GM12878 (cell line): ENCODE results near the gene LPAR3. TPM values are rescaled to one million over a fixed set of nuclear protein-coding genes. Genes with fewer than 3 reads are reported as not detected.

Experiments used
- ATAC-seq: fragments of 200-7000 bp; cut with Tn5 transposase; 3 replicates; pipeline ENCODE4 v1.9.1; 2020; ENCODE audit warnings: mild to moderate bottlenecking, moderate library complexity
- BruUV-seq: library from RNA; stranded (reverse); fragments of 400-500 nt; replicated peaks from 2 replicates; lab custom pipeline; 2021; lab: Mats Ljungman, UMichigan
- CTCF ChIA-PET: fragments of 300-600 bp; sonication (Branson Sonifier 250); formaldehyde crosslinking; extraction: SDS; loops from one replicate; lab custom pipeline; 2021; ENCODE audit warnings: inconsistent platforms; lab: Yijun Ruan, JAX
- POLR2A ChIA-PET: fragments of 350-600 bp; formaldehyde crosslinking; extraction: SDS; loops from one replicate; lab custom pipeline; 2021; ENCODE audit warnings: inconsistent platforms; lab: Charles Lee
- RAD21 ChIA-PET: fragments of 300-600 bp; sonication (Branson Sonifier 250); formaldehyde crosslinking; loops from one replicate; lab custom pipeline; 2023; ENCODE audit warnings: antibody characterized with exemption; ENCODE audit not compliant: unreplicated experiment; lab: Charles Lee
- SMC1A ChIA-PET: fragments of 300-600 bp; sonication (Branson Sonifier 250); formaldehyde crosslinking; loops from one replicate; lab custom pipeline; 2023; ENCODE audit not compliant: unreplicated experiment, uncharacterized antibody; lab: Charles Lee
- DNase-seq: peaks from one replicate; pipeline ENCODE4 v3.0.0-alpha.2; 2011; ENCODE audit warnings: low read depth, low spot score
- FAIRE-seq: peaks from 3 replicates; lab custom pipeline; 2011; peaks lifted over from hg19 to GRCh38; lab: Jason Lieb, UNC
- H2AFZ ChIP-seq: 2 replicates; pipeline ENCODE4 v1.6.0; 2011; ENCODE audit warnings: low read depth, low read length, control low read depth; ENCODE audit not compliant: control insufficient read depth
- H3K27ac ChIP-seq: 2 replicates; pipeline ENCODE4 v1.5.1; 2011; ENCODE audit warnings: control low read depth; ENCODE audit not compliant: control insufficient read depth, insufficient read depth
- H3K27me3 ChIP-seq, 2 experiments: replicated peaks in 1 of 2; 2 replicates each; pipeline versions ENCODE4 v1.6.0 to v1.6.1; 2011; ENCODE audit warnings: low read length in 1 of 2; ENCODE audit not compliant: control insufficient read depth in 2 of 2, insufficient read depth in 2 of 2
- H3K36me3 ChIP-seq, 2 experiments: 2 replicates each; pipeline ENCODE4 v1.5.1; 2011; ENCODE audit warnings: low read length in 1 of 2; ENCODE audit not compliant: control insufficient read depth in 2 of 2, insufficient read depth in 2 of 2
- H3K4me1 ChIP-seq: 2 replicates; pipeline ENCODE4 v1.6.1; 2011; ENCODE audit warnings: mild to moderate bottlenecking, low read length, moderate library complexity, mixed read lengths; ENCODE audit not compliant: control insufficient read depth, insufficient read depth
- H3K4me2 ChIP-seq: 2 replicates; pipeline ENCODE4 v1.6.0; 2011; ENCODE audit warnings: control low read depth; ENCODE audit not compliant: control insufficient read depth, insufficient read depth
- H3K4me3 ChIP-seq: fragments of 200-600 bp; sonication (generic); 2 replicates; pipeline ENCODE4 v1.5.1; 2016
- H3K79me2 ChIP-seq: 2 replicates; pipeline ENCODE4 v1.6.0; 2011; ENCODE audit warnings: low read length; ENCODE audit not compliant: control insufficient read depth, insufficient read depth
- H3K9ac ChIP-seq: 2 replicates; pipeline ENCODE4 v1.8.0; 2011; ENCODE audit warnings: low read length, control low read depth, mixed read lengths; ENCODE audit not compliant: control insufficient read depth, insufficient read depth
- H3K9me3 ChIP-seq: replicated peaks from 3 replicates; pipeline ENCODE4 v1.5.1; 2011; ENCODE audit warnings: mild to moderate bottlenecking, low read length; ENCODE audit not compliant: control insufficient read depth, insufficient read depth
- H4K20me1 ChIP-seq: 2 replicates; pipeline ENCODE4 v1.6.0; 2011; ENCODE audit not compliant: control insufficient read depth, insufficient read depth
- CREB1 ChIP-seq: IDR thresholded peaks from 2 replicates; pipeline ENCODE4 v1.6.1; 2012; ENCODE audit warnings: low read depth, mild to moderate bottlenecking, inconsistent platforms
- CUX1 ChIP-seq: IDR thresholded peaks from 2 replicates; pipeline ENCODE4 v1.6.1; 2012; ENCODE audit warnings: improper control_type of control experiment, low read depth, low read length; ENCODE audit not compliant: insufficient replicate concordance
- NR2C1 ChIP-seq: fragments of 450-650 bp; IDR thresholded peaks from 2 replicates; pipeline ENCODE4 v1.6.1; 2017; ENCODE audit warnings: antibody characterized with exemption, mild to moderate bottlenecking, moderate library complexity
- POU2F2 ChIP-seq: IDR thresholded peaks from 3 replicates; pipeline ENCODE4 v1.6.1; 2011; ENCODE audit warnings: low read depth, mild to moderate bottlenecking, low read length, borderline replicate concordance
- SUPT20H ChIP-seq: IDR thresholded peaks from 2 replicates; pipeline ENCODE4 v1.6.1; 2011; ENCODE audit warnings: low read depth, mild to moderate bottlenecking, low read length, moderate library complexity, borderline replicate concordance; ENCODE audit not compliant: control insufficient read depth
- ZBTB33 ChIP-seq: fragments of 450-650 bp; IDR thresholded peaks from 2 replicates; pipeline ENCODE4 v1.6.1; 2017; ENCODE audit warnings: mild to moderate bottlenecking
- WGBS: methylation state at CpG from one replicate; pipeline ENCODE4 v1.1.6; 2016; ENCODE audit warnings: low lambda C conversion rate; ENCODE audit not compliant: insufficient replicate concordance, insufficient coverage; ENCODE audit errors: missing lambda C conversion rate; 5-methylcytosine and 5-hydroxymethylcytosine counted together
- in situ Hi-C: fragments of 300-500 bp; cut with MboI; formaldehyde crosslinking; loops from 9 replicates; pipeline ENCODE4 v1.14.3; 2018; ENCODE audit warnings: mixed read lengths
- intact Hi-C: fragments of 100-400 bp; cut with micrococcal nuclease; formaldehyde crosslinking; loops from one replicate; pipeline ENCODE4 v1.14.2; 2022; ENCODE audit not compliant: unreplicated experiment
- polyA plus RNA-seq, 11 experiments: library from polyadenylated mRNA; depleted of rRNA in 4 of 11; unstranded in 6 of 11; stranded (reverse) in 5 of 11; fragments of >200 nt; fragmentation: Nextera tagmentation in 4 of 11; fragmentation: Illumina TruSeq in 1 of 11; extraction: Ambion mirVana in 4 of 11; extraction: Trizol in 1 of 11; gene quantifications; 1 replicate in 1 of 11; 2 replicates in 10 of 11; pipeline versions ENCODE4 v1.2.1 to v1.2.3, GENCODE V29; 2011 to 2016; ENCODE audit warnings: inconsistent platforms in 2 of 11, missing spikeins in 2 of 11, low read depth in 1 of 11
- total RNA-seq, 4 experiments: library from RNA; depleted of rRNA in 3 of 4; stranded (reverse); fragments of >200 nt in 3 of 4; fragmentation: Illumina TruSeq in 1 of 4; extraction: Trizol in 1 of 4; gene quantifications; 2 replicates each; pipeline versions ENCODE4 v1.2.1 to v1.2.3, GENCODE V29; 2013 to 2021
- TF ChIP-seq, protein P1 (sequence below): fragments of 450-650 bp; IDR thresholded peaks from 2 replicates; pipeline ENCODE4 v1.6.1; 2018; ENCODE audit warnings: mild to moderate bottlenecking, low read depth, moderate library complexity; ENCODE audit not compliant: partially characterized antibody
- TF ChIP-seq, protein P2 (sequence below): fragments of 450-650 bp; IDR thresholded peaks from 2 replicates; pipeline ENCODE4 v1.6.1; 2017; ENCODE audit warnings: low read depth, mild to moderate bottlenecking, moderate library complexity

The LPAR3 gene
- total and polyA plus RNA-seq, 10 of the 15 experiments (the other 5 are each of a cell fraction or from before 2014, with no cell fraction given), result 0.03 to 0.31 (median 0.09) TPM; not detected in 3

- TF ChIP-seq ZBTB33 (no peak), POU2F2 (no peak), CREB1 (no peak)
Measured at GRCh38 chr1:84857906-84858305, 35.1 kb downstream of the LPAR3 start (continued).

- no peaks in the 10 kb centered on the region for H3K79me2 ChIP-seq
- in situ Hi-C loops, result no loop called here
- no peak overlapping the region for H3K9ac ChIP-seq
- BruUV-seq, result no TSS peak
- no peak for FAIRE-seq
- peaks cover 31% of the 10 kb centered on the region for H3K4me1 ChIP-seq
- H3K27me3 ChIP-seq, result no peaks in the 10 kb centered on the region
- H3K27ac ChIP-seq, result no peak overlapping the region
- ChIA-PET POLR2A (interaction anchor here (0.8 kb wide), 1 partner anchor 13 kb away, joined by 3 read pairs; no protein-coding TSS in a partner anchor), RAD21 (no interaction called here), CTCF (interaction anchor here (1.0 to 1.8 kb wide), 5 partner anchors 75 to 398 kb away, joined by 3 to 4 read pairs (median 4); no protein-coding TSS in a partner anchor), SMC1A (interaction anchor here (0.8 to 2.3 kb wide), 5 partner anchors 14 to 823 kb away, joined by 3 to 6 read pairs (median 5); no protein-coding TSS in a partner anchor)
- no peak overlapping the region for H3K4me3 ChIP-seq
- H3K4me2 ChIP-seq, result no peak overlapping the region
- no peak for ATAC-seq
- no peak overlapping the region for H2AFZ ChIP-seq
- no peak for DNase-seq
- 70% methylated on average over 2 of the region's 2 CpGs for WGBS
- no peaks in the 10 kb centered on the region for H4K20me1 ChIP-seq
- H3K9me3 ChIP-seq, result no peaks in the 10 kb centered on the region
- H3K36me3 ChIP-seq, result no peaks in the 10 kb centered on the region
- intact Hi-C loops, result no loop called here
- TF ChIP-seq CUX1 (no peak), SUPT20H (no peak), CREB1 (no peak), NR2C1 (no peak)
- TF ChIP-seq, protein P1, sequence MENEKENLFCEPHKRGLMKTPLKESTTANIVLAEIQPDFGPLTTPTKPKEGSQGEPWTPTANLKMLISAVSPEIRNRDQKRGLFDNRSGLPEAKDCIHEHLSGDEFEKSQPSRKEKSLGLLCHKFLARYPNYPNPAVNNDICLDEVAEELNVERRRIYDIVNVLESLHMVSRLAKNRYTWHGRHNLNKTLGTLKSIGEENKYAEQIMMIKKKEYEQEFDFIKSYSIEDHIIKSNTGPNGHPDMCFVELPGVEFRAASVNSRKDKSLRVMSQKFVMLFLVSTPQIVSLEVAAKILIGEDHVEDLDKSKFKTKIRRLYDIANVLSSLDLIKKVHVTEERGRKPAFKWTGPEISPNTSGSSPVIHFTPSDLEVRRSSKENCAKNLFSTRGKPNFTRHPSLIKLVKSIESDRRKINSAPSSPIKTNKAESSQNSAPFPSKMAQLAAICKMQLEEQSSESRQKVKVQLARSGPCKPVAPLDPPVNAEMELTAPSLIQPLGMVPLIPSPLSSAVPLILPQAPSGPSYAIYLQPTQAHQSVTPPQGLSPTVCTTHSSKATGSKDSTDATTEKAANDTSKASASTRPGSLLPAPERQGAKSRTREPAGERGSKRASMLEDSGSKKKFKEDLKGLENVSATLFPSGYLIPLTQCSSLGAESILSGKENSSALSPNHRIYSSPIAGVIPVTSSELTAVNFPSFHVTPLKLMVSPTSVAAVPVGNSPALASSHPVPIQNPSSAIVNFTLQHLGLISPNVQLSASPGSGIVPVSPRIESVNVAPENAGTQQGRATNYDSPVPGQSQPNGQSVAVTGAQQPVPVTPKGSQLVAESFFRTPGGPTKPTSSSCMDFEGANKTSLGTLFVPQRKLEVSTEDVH, result no peak
- TF ChIP-seq, protein P2, sequence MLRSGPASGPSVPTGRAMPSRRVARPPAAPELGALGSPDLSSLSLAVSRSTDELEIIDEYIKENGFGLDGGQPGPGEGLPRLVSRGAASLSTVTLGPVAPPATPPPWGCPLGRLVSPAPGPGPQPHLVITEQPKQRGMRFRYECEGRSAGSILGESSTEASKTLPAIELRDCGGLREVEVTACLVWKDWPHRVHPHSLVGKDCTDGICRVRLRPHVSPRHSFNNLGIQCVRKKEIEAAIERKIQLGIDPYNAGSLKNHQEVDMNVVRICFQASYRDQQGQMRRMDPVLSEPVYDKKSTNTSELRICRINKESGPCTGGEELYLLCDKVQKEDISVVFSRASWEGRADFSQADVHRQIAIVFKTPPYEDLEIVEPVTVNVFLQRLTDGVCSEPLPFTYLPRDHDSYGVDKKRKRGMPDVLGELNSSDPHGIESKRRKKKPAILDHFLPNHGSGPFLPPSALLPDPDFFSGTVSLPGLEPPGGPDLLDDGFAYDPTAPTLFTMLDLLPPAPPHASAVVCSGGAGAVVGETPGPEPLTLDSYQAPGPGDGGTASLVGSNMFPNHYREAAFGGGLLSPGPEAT, result no peak
Measured at GRCh38 chr1:84856726-84857270, 36.2 kb downstream of the LPAR3 start.
